SKM-1 (cell line): ENCODE data around the gene KCNB1.
"Not testable (repeated sequence)": the region's sequence is repeated elsewhere in the genome, so short reads cannot be mapped to it uniquely, and the experiment has no call there.

ENCODE experiments used
- DNase-seq: peaks from one replicate; lab custom pipeline; 2025; ENCODE audit not compliant: unreplicated experiment; lab: John Stamatoyannopoulos, UW

KCNB1 gene

GRCh38 chr20:49330701-49331615 is 151.5 kb downstream of the KCNB1 start:
- no peak for DNase-seq

GRCh38 chr20:49328790-49329189 is 153.7 kb downstream of the KCNB1 start:
- no peak for DNase-seq

- no peak for DNase-seq
Measured at GRCh38 chr20:49326026-49326425, 156.4 kb downstream of the KCNB1 start.

GRCh38 chr20:49324306-49324705 is 158.2 kb downstream of the KCNB1 start:
- no peak for DNase-seq

GRCh38 chr20:49323622-49324238 is 158.7 kb downstream of the KCNB1 start:
- DNase-seq: no peak

- DNase-seq: no peak
Measured at GRCh38 chr20:49320460-49320859, 162.0 kb downstream of the KCNB1 start.

- DNase-seq: no peak
Measured at GRCh38 chr20:49319208-49319809, 163.2 kb downstream of the KCNB1 start.

GRCh38 chr20:49318430-49319207 is 163.8 kb downstream of the KCNB1 start:
- DNase-seq: no peak

GRCh38 chr20:49318091-49318429 is 164.4 kb downstream of the KCNB1 start:
- no peak for DNase-seq

GRCh38 chr20:49316704-49317103 is 165.8 kb downstream of the KCNB1 start:
- no peak for DNase-seq

GRCh38 chr20:49315580-49315979 is 166.9 kb downstream of the KCNB1 start:
- DNase-seq: no peak

GRCh38 chr20:49314052-49314451 is 168.4 kb downstream of the KCNB1 start:
- DNase-seq: not testable (repeated sequence)
